Colonic mucosa (tissue), 4 donors: Measurements from ENCODE around the gene NRXN2. TPM values are rescaled to one million over a fixed set of nuclear protein-coding genes. Genes with fewer than 3 reads are reported as not detected.

ENCODE experiments used
- DNase-seq: peaks from one replicate; pipeline ENCODE4 v3.0.0-alpha.2; 2020
- H3K27ac ChIP-seq: fragments of 200-600 bp; one replicate; pipeline ENCODE4 v1.8.0; 2021
- H3K27me3 ChIP-seq: fragments of 200-600 bp; one replicate; pipeline ENCODE4 v1.8.0; 2021
- H3K36me3 ChIP-seq: fragments of 200-600 bp; one replicate; pipeline ENCODE4 v1.8.0; 2021
- H3K4me1 ChIP-seq: fragments of 200-600 bp; one replicate; pipeline ENCODE4 v1.8.0; 2021; ENCODE audit warnings: mild to moderate bottlenecking
- H3K4me3 ChIP-seq: fragments of 200-600 bp; one replicate; pipeline ENCODE4 v1.8.0; 2021
- H3K9ac ChIP-seq, 2 donors: one replicate each; pipeline ENCODE4 v1.7.0; 2013; ENCODE audit warnings: control low read depth in 2 of 2, low read depth in 2 of 2, low read length in 2 of 2
- H3K9me3 ChIP-seq: fragments of 200-600 bp; one replicate; pipeline ENCODE4 v1.8.0; 2021
- CTCF ChIP-seq: fragments of 200-600 bp; IDR thresholded peaks from one replicate; pipeline ENCODE4 v1.8.0; 2022; ENCODE audit warnings: antibody characterized with exemption, mild to moderate bottlenecking
- intact Hi-C: fragments of 100-400 bp; cut with DNase I; formaldehyde crosslinking; loops from one replicate; pipeline ENCODE4 v1.14.1; 2022
- total RNA-seq, 2 donors: library from RNA; stranded (reverse); fragmentation: NEBNext Ultra II Directional in 1 of 2; extraction: Animal tissue kit (Norgen Biotek cat#: 25700) in 1 of 2; gene quantifications; one replicate each; pipeline ENCODE4 v1.2.1, GENCODE V29; 2021
- donor health status: healthy.
- donor health status: DM: no; HTN: no; CAD: no.
- donor health status: DM: no; HTN: no; CAD: no.

Gene NRXN2
- total RNA-seq, 2 donors from 2014 or later, result 2.2 to 5.4 TPM

DNA sequence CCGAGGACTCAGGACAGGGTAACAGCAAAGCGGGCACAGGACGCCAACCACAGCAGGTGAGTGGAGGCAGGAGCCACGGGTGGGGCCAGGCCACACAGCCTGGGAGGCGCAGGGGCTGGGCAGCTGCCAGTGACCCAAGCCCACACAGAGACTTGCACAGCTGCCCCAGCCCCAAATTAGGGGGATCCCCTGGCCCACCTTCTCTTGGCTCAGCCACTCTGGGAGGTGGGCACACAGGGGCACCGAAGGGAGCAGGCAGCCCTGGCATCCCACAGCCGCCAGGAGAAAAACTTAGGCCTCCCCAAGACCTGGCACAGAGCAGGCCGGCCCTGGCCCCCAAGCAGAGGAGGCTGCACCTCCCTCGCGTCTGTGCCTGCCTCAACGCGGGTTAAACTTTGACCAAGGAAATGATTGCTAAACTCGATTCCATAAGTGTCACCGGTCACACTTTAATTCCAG lies 132.2 kb downstream of the NRXN2 start, which contains the start of gene SLC22A12:
Gene SLC22A12, plus strand, starts transcription at position 458 of the 459 bp plus-strand sequence. CDS start 337 bp downstream, outside the sequence.
- intact Hi-C loops, result no loop called here
- DNase-seq, result no peak
- Histone ChIP-seq H3K9me3 (no peaks in the 10 kb centered on the region), H3K4me3 (no peak within 1 kb of the TSS), H3K27me3 (no peaks in the 10 kb centered on the region), H3K27ac (no peak within 1 kb of the TSS), H3K9ac (no peak within 1 kb of the TSS), H3K36me3 (no peaks in the 10 kb centered on the region), H3K4me1 (no peaks in the 10 kb centered on the region)
- no peak for TF ChIP-seq CTCF

GRCh38 chr11:64588701-64589100 lies 134.3 kb downstream of the NRXN2 start:
- Histone ChIP-seq H3K4me3 (no peak overlapping the region), H3K27me3 (no peaks in the 10 kb centered on the region), H3K9me3 (no peaks in the 10 kb centered on the region), H3K36me3 (no peaks in the 10 kb centered on the region), H3K9ac (no peak overlapping the region), H3K4me1 (no peaks in the 10 kb centered on the region), H3K27ac (no peak overlapping the region)
- DNase-seq, result no peak
- intact Hi-C loops, result no loop called here
- no peak for TF ChIP-seq CTCF

- DNase-seq, result no peak
- H3K27ac ChIP-seq, result no peak overlapping the region
- no peaks in the 10 kb centered on the region for H3K4me1 ChIP-seq
- intact Hi-C loops, result no loop called here
- no peak overlapping the region for H3K9ac ChIP-seq
- H3K36me3 ChIP-seq, result no peaks in the 10 kb centered on the region
- no peak for TF ChIP-seq CTCF
- no peak overlapping the region for H3K4me3 ChIP-seq
- no peaks in the 10 kb centered on the region for H3K27me3 ChIP-seq
- no peaks in the 10 kb centered on the region for H3K9me3 ChIP-seq
Measured at GRCh38 chr11:64586366-64586765, 136.6 kb downstream of the NRXN2 start.

DNA sequence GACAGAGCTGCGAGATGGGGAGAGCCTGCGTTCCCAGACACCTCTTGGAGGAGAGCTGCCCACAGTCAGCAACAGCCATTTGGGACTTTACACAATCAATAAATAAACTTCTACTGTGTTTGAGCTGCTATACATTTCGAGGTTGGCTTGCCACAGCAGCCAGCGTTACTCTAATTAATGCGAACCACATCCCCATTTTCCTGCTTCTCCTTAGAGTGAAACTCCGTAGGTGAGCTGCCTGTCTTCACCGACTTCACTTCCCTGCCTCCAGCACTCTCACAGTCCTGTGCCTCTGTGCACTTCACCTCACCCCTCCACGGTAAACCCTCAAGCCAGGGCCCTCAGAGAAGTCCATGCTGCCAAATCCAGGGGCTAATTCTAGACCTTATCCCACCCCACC lies 137.8 kb downstream of the NRXN2 start:
- Histone ChIP-seq H3K9ac (no peak overlapping the region), H3K36me3 (no peaks in the 10 kb centered on the region), H3K27ac (no peak overlapping the region), H3K9me3 (no peaks in the 10 kb centered on the region), H3K4me1 (no peaks in the 10 kb centered on the region), H3K27me3 (no peaks in the 10 kb centered on the region), H3K4me3 (no peak overlapping the region)
- intact Hi-C loops, result no loop called here
- no peak for DNase-seq
- no peak for TF ChIP-seq CTCF

GRCh38 chr11:64583296-64584262 lies 139.4 kb downstream of the NRXN2 start:
- no peak overlapping the region for H3K9ac ChIP-seq
- no peaks in the 10 kb centered on the region for H3K4me1 ChIP-seq
- no peaks in the 10 kb centered on the region for H3K36me3 ChIP-seq
- H3K4me3 ChIP-seq, result no peak overlapping the region
- intact Hi-C loops, result no loop called here
- DNase-seq, result no peak
- no peak overlapping the region for H3K27ac ChIP-seq
- H3K27me3 ChIP-seq, result no peaks in the 10 kb centered on the region
- no peak for TF ChIP-seq CTCF
- H3K9me3 ChIP-seq, result no peaks in the 10 kb centered on the region
